Endometrium (tissue), 2 donors: Measurements from ENCODE around the gene MROH2A.

Experiments
- FAIRE-seq: peaks from 2 replicates; lab custom pipeline; 2012; peaks lifted over from hg19 to GRCh38; lab: Jason Lieb, UNC
- donor health status: control.
- donor health status: control.

MROH2A gene

DNA sequence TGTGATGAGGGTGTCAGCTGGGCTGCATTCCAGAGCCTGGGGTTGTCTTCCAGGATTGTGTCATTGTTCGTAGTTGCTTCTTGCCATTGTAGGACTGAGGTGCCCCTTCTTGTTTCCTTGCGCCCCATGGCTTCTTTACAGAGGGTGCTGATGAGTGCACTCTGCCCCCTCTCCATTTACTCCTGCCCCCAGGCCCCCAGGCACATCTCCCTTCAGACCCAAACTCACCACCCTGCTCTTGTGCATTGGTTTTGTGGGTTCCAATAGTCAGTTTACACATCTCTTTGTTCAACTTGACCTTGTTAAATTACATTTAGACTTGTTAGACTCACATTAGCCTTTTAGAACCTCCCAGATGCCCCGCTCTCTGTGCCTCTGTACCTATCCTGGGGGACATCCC is 43.1 kb downstream of the MROH2A start:
- FAIRE-seq = no peak

GRCh38 chr2:233821709-233822100 is 43.6 kb downstream of the MROH2A start:
- no peak for FAIRE-seq

GRCh38 chr2:233822101-233822771 is 44.1 kb downstream of the MROH2A start:
- FAIRE-seq = no peak

- no peak for FAIRE-seq
These were observed 44.9 kb downstream of the MROH2A start for GRCh38 chr2:233822781-233823730.

- no peak for FAIRE-seq
These were observed 45.6 kb downstream of the MROH2A start for GRCh38 chr2:233823731-233824121.

DNA sequence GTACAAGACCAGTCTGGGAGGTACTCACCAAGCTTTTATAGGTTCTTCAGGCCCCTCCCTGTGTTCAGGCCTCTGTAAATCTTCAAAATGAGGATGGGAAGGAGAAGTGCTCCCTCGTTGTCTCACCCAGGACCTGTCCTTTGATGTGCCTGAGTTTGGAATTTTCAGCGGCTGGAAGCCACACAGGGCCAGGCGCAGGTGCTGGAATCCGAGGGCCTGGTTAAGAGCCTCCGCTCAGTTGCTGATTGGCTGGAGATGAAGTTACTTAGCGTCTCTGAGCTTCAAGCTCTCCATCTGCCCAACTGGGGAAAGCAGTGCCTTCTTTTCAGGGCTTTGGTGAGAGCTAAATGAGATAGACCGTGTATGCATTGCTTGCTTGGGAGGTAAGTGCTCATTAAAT is 46.2 kb downstream of the MROH2A start:
- no peak for FAIRE-seq

DNA sequence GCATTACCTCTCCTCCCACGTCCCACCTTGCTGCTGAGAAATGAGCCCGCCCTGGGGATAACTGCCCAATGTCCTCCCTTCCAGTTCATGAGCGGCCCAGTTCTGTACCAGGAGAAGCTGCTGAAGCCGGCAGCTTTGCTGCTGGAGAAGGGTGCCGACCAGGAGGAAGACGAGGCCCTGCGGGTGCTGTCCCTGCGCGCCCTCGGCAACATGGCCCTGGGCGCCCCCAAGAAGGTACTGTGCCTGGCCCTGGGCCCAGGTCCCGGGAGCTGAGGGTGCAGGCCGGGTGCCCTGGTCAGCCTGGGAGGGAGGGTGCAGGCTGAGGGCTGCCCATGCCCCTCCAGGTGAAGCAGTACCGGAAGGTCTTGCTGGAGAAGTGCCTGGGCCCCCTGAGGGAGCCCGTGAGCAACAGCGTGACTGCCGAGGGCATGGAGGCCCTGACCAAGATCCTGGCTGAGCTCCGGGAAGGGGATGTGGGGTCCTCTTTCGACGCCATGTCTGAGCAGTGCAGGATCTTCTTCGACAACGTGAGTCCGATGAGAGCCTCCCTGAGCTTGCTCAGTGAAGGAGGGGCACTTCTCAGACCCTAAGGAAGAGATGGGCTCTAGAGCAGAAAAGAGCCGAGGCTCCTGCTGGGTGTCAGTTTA is 50.5 kb downstream of the MROH2A start:
- no peak for FAIRE-seq

DNA sequence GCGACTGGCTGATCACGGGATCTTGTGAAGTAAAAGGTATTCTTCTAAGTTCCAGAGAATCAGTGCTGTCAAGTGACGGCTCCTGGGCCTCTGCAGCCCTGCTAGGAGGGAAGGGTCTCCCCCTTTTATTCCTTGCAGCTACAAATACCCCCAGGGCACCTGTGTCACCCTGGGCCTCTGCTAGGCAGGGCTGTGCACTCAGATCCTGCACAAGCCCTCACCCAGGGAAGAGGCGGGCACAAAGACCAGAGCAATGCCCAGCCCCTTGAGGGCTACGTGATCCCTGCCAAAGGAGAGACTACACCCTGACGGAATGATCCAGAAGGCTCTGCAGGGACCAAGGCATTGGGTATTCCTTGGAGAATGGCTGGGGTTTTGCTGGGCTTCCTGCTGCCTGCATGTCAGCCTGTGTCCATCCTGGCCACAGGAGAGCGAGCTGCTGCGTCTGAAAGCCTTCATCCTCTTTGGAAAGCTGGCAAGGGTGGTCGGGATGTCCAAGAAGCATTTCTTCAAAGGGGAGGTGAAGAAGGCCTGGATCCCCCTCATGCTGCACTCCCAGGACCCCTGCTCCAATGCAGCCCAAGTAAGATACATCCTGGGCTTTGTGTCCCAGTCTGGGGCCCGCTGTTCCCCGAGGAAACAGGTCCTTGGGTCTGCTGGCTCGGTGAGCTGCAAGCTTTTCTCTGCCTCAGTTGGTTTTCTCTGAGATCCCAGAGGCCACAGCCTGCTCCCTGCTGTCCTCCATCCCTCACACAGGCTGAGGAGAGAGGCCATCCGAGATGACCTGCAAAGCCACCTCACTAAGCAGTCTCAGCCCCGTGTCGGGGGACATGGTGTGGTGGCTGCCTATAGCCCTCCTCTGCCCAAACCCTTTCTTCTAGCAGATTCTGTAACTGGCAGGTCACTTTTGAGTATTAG is 51.3 kb downstream of the MROH2A start:
- FAIRE-seq = no peak

DNA sequence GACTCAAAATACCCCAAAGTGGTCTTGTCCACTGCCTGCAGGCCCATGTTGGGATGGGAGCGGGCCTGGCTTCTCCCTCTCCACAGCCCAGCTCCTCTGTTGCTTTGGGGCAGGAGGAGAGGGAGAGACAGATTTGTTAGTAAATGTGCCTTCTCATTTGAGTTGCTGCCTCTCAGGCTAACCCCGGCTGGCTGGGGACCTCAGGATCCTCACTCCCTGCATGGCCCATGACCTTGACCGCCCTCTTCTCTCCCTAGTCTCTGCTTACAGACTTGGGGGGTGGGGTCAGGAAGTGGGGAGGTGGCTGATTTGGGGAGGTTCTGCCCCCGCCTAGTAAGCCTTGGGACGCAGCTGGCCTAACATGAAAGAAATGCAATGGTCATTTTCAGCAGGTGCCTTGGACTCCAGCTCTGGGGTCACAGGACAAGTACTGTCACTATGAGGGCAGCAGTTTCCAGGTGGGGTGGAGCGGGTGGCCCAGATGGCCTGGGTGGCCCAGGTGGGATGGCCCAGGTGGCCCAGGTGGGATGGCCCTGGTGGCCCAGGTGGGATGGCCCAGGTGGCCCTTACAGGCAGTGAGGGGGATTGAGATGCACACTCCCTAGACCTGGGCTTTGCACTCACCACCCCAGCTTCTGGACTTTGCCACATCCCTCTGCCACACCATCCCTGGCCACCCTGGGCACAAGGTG is 52.1 kb downstream of the MROH2A start:
- FAIRE-seq = no peak

GRCh38 chr2:233831011-233831721 is 53.0 kb downstream of the MROH2A start:
- no peak for FAIRE-seq

GRCh38 chr2:233831861-233832260 is 53.7 kb downstream of the MROH2A start:
- no peak for FAIRE-seq

GRCh38 chr2:233832414-233832813 is 54.3 kb downstream of the MROH2A start:
- FAIRE-seq = no peak

GRCh38 chr2:233832869-233833311 is 54.8 kb downstream of the MROH2A start:
- no peak for FAIRE-seq

DNA sequence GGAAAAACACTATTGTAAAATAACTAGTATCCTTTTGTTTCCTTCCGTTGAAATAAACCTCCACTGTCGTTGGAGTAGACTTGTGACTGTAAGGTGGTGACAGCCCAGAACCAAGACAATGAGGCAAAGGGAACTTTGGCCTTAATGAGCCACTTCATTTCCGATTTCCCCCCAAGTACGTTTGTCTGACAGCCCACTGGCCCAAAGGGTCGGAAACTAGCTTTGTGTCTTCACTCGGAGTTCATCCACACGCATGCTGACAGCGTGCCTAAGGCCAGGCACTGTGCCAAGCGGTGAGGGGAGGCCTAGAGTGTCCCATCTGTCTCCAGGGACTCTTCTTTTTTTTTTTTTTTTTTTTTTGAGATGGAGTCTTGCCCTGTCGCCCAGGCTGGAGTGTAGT is 55.2 kb downstream of the MROH2A start:
- FAIRE-seq = no peak

GRCh38 chr2:233835230-233836186 is 57.4 kb downstream of the MROH2A start:
- no peak for FAIRE-seq

- FAIRE-seq = no peak
These were observed 58.2 kb downstream of the MROH2A start for GRCh38 chr2:233836359-233836758.

GRCh38 chr2:233837694-233838229 is 59.6 kb downstream of the MROH2A start:
- no peak for FAIRE-seq

DNA sequence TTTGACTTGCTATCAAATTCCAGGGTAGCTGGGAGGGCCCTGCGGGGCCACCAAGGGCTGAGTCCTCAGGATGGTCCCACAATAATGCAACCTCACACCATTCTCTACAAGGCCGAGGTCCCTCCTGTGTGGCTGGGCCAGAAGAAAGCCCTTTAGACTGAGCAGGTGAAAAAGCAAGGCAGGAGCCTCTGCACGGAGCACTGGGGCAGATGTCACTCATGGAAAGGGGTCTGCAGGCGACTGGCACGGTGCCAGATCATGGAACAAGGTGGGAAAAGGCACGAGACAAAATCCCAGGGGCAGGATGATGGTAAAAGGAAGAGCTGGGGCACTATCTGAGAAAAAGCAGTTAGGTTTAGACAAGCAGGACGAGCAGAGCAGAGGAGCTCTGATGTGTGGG is 60.1 kb downstream of the MROH2A start:
- no peak for FAIRE-seq
